Kidney (tissue), 14 donors: Measurements from ENCODE around the gene TMSB10. TPM values are rescaled to one million over a fixed set of nuclear protein-coding genes. Genes with fewer than 3 reads are reported as not detected.
"Not testable (repeated sequence)": the region's sequence is repeated elsewhere in the genome, so short reads cannot be mapped to it uniquely, and the experiment has no call there.

ENCODE experiments used
- DNase-seq, 5 donors: peaks; one replicate each; pipeline ENCODE4 v3.0.0-alpha.2; 2013 to 2020
- FAIRE-seq: peaks from 2 replicates; lab custom pipeline; 2012; peaks lifted over from hg19 to GRCh38; lab: Jason Lieb, UNC
- H3K27ac ChIP-seq, 2 donors: one replicate each; pipeline ENCODE4 v1.7.0; 2013; ENCODE audit warnings: low read depth in 2 of 2, low read length in 2 of 2, inconsistent platforms in 1 of 2
- H3K27me3 ChIP-seq: one replicate; pipeline ENCODE4 v1.7.1; 2013; ENCODE audit warnings: low read length, inconsistent platforms; ENCODE audit not compliant: control insufficient read depth, insufficient read depth
- H3K36me3 ChIP-seq, 3 donors: one replicate each; pipeline versions ENCODE4 v1.7.0 to v1.7.1; 2013; ENCODE audit warnings: low read length in 3 of 3, control low read depth in 1 of 3, inconsistent platforms in 1 of 3; ENCODE audit not compliant: insufficient read depth in 3 of 3, control insufficient read depth in 2 of 3
- H3K4me1 ChIP-seq, 3 donors: one replicate each; pipeline versions ENCODE4 v1.7.0 to v1.7.1; 2013; ENCODE audit warnings: low read length in 3 of 3, inconsistent platforms in 1 of 3, low read depth in 1 of 3; ENCODE audit not compliant: control insufficient read depth in 2 of 3, insufficient read depth in 2 of 3
- H3K4me3 ChIP-seq, 3 donors: one replicate each; pipeline versions ENCODE4 v1.7.0 to v1.8.1; 2013; ENCODE audit warnings: low read length in 3 of 3, control low read depth in 1 of 3, inconsistent platforms in 1 of 3
- H3K9ac ChIP-seq, 3 donors: one replicate each; pipeline versions ENCODE4 v1.7.0 to v1.7.1; 2013; ENCODE audit warnings: low read length in 3 of 3, control low read depth in 1 of 3, inconsistent platforms in 1 of 3
- H3K9me3 ChIP-seq, 3 donors: one replicate each; pipeline versions ENCODE4 v1.7.0 to v1.7.1; 2013; ENCODE audit warnings: low read length in 3 of 3, control low read depth in 1 of 3, inconsistent platforms in 1 of 3; ENCODE audit not compliant: control insufficient read depth in 2 of 3, insufficient read depth in 1 of 3
- CTCF ChIP-seq: IDR thresholded peaks from 3 replicates; pipeline ENCODE4 v1.5.1; 2012; ENCODE audit warnings: mild to moderate bottlenecking, moderate library complexity, borderline replicate concordance; ENCODE audit not compliant: insufficient read depth; ENCODE audit errors: extremely low read depth
- intact Hi-C: fragments of 100-400 bp; cut with DNase I; formaldehyde crosslinking; loops from one replicate; pipeline ENCODE4 v1.11.1; 2022
- polyA plus RNA-seq: library from polyadenylated mRNA; stranded (reverse); fragments of 350-450 nt; fragmentation: Illumina TruSeq; extraction: RNeasy Lipid Tissue Mini Kit (QIAGEN cat#74804); gene quantifications from one replicate; pipeline ENCODE4 v1.2.3, GENCODE V29; 2014; ENCODE audit warnings: low read depth, low replicate concordance; ENCODE audit not compliant: insufficient read depth
- total RNA-seq: library from RNA; stranded (reverse); fragmentation: NEBNext Ultra II Directional; extraction: Animal tissue kit (Norgen Biotek cat#: 25700); gene quantifications from one replicate; pipeline ENCODE4 v1.2.1, GENCODE V29; 2021
- donor health status: control.
- donor health status: control.
- donor health status: control.
- donor health status: control.
- donor health status: control.
- donor health status: DM: yes; HTN: yes; CAD: no.
- donor health status: Normal renal cell carcinoma (clear cell type).

The TMSB10 gene
- total and polyA plus RNA-seq, 2 donors from 2014 or later = 1,610 to 2,277 TPM

DNA sequence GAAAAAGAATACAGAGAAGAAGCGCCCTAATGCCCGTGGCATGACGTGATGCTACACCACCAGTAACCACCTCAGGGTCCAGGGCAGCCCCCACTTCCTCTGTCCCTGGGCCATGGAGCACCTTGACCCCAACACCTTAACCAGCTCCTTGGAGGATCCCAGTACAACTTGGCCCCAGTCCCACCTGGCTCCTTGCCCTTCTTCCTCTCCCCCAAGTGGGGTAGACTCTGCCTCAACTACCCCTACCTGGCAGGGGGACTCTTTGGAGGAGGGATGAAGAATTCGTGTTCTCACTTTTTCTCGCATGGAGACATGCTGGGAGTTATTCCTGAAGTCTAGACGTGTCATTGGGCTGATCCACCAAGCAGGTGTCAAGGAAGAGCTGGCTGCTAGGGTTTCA lies 43.5 kb upstream of the TMSB10 start:
- Histone ChIP-seq H3K4me1 (no peaks in the 10 kb centered on the region), H3K9me3 (no peaks in the 10 kb centered on the region), H3K27ac (no peak overlapping the region), H3K9ac (no peak overlapping the region), H3K27me3 (no peaks in the 10 kb centered on the region), H3K4me3 (no peak overlapping the region), H3K36me3 (no peaks in the 10 kb centered on the region)
- DNase-seq (no peak), FAIRE-seq (no peak)
- TF ChIP-seq CTCF = no peak
- intact Hi-C loops = no loop called here

DNA sequence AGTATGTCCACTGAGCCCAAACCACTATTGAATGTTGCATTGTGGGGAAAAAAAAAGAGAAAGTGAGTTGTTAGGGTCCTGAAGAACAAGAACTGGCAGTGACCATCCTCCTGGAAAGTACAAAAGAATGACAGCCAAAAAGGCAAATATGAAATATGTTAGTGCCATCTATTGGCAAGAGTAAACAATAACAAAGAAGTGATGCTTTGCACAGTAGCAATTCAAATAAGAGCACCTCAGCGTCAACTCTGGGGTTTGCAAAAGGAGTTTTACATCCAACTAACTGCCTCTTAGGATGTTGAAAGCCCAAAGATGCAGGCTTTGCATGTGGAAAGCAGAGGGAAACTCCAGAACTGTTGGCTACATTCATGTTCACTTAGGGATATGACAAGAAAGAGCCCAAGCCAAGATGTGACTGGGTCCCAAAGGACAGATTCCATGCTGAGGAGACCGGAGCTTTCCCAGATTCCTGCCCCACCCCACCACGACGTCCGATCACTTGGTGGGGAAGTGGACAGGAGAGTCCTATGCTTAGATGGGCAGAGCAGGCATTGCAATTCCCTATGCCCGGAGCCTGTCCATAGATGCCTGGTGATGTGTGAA lies 40.2 kb upstream of the TMSB10 start:
- no peaks in the 10 kb centered on the region for H3K9me3 ChIP-seq
- DNase-seq (no peak), FAIRE-seq (no peak)
- intact Hi-C loops = no loop called here
- H3K4me1 ChIP-seq = no peaks in the 10 kb centered on the region
- no peak overlapping the region for H3K27ac ChIP-seq
- no peaks in the 10 kb centered on the region for H3K36me3 ChIP-seq
- no peaks in the 10 kb centered on the region for H3K27me3 ChIP-seq
- H3K9ac ChIP-seq = no peak overlapping the region
- TF ChIP-seq CTCF = peak; percentile 12
- no peak overlapping the region for H3K4me3 ChIP-seq

DNA sequence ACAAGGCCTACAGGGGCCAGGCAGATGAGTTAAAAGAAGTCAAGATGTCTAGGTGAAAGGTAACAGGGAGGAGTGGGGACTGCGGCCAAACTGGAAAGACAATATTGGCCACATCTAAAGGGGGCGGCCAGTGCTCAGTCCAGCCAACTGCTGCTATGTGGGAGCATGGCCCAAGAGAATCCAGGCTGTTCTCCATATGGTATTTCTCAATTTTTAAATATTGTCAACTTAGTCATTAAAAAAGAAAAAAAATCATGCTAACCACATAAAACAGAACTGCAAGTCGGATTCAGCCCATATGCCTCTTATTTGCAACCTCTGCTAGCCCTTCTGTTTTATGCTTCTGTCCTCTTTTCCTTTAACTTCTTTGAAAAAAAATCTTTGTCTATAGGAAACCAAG lies 39.3 kb upstream of the TMSB10 start:
- H3K36me3 ChIP-seq = no peaks in the 10 kb centered on the region
- no peak overlapping the region for H3K4me3 ChIP-seq
- no peak for TF ChIP-seq CTCF
- peak in 1 of 5 donors; percentile 52 for DNase-seq
- no peaks in the 10 kb centered on the region for H3K4me1 ChIP-seq
- no peak overlapping the region for H3K27ac ChIP-seq
- H3K9me3 ChIP-seq = no peaks in the 10 kb centered on the region
- H3K27me3 ChIP-seq = no peaks in the 10 kb centered on the region
- FAIRE-seq = no peak
- H3K9ac ChIP-seq = no peak overlapping the region
- intact Hi-C loops = no loop called here

DNA sequence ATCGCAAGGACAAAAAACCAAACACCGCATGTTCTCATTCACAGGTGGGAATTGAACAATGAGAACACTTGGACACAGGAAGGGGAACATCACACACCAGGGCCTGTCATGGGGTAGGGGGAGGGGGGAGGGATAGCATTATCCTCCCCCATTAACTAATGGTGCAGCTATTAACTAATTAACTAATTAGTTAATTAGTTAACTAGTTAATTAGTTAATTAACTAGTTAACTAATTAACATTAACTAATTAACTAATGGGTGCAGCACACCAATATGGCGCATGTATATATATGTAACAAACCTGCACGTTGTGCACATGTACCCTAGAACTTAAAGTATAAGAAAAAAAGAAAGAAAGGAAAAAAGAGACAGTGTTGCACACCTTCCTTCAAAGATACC lies 37.1 kb upstream of the TMSB10 start:
- intact Hi-C loops, DNase-seq, H3K9me3 ChIP-seq, H3K4me1 ChIP-seq, H3K4me3 ChIP-seq, H3K27me3 ChIP-seq, H3K27ac ChIP-seq, H3K9ac ChIP-seq, H3K36me3 ChIP-seq, FAIRE-seq: not testable (repeated sequence)
